C4-2B (cell line): ENCODE measurements around the gene LILRA6.

Source experiments
- ZFX ChIP-seq: fragments of 450-650 bp; IDR thresholded peaks from 2 replicates; pipeline ENCODE4 v1.6.1; 2017
- TF ChIP-seq, protein P1 (sequence below): fragments of 450-650 bp; conservative IDR thresholded peaks from 2 replicates; pipeline ENCODE4 v1.5.1; 2017; ENCODE audit warnings: mild to moderate bottlenecking

DNA sequence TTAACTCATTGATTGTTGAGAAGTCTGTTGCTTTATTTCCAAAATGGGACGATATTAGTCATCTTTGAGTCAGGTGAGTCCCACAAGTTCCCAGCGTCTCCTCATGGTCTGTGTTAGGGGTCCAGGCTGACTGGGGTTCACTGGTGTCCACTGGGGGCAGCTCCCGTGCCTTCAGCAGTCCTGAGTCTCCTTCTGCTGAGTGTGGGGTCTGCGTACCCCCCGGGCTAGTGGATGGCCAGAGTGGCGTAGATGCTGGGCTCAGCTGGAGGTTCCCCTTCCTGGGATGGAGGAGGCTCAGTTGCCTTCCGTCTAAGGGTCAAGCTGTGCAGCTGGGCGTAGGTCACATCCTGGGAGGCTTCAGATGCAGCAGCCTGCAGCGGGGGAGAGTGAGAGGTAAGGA is 25.7 kb downstream of the LILRA6 start:
- TF ChIP-seq, protein P1, sequence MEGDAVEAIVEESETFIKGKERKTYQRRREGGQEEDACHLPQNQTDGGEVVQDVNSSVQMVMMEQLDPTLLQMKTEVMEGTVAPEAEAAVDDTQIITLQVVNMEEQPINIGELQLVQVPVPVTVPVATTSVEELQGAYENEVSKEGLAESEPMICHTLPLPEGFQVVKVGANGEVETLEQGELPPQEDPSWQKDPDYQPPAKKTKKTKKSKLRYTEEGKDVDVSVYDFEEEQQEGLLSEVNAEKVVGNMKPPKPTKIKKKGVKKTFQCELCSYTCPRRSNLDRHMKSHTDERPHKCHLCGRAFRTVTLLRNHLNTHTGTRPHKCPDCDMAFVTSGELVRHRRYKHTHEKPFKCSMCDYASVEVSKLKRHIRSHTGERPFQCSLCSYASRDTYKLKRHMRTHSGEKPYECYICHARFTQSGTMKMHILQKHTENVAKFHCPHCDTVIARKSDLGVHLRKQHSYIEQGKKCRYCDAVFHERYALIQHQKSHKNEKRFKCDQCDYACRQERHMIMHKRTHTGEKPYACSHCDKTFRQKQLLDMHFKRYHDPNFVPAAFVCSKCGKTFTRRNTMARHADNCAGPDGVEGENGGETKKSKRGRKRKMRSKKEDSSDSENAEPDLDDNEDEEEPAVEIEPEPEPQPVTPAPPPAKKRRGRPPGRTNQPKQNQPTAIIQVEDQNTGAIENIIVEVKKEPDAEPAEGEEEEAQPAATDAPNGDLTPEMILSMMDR: no peak
- no peak for TF ChIP-seq ZFX
